Suppressor macrophage treated with lipopolysaccharide for 4 hours (primary cell): ENCODE data around the gene MORC2.

Experiments
- DNase-seq: peaks from one replicate; pipeline ENCODE4 v3.0.0-alpha.2; 2020

Gene MORC2

DNA sequence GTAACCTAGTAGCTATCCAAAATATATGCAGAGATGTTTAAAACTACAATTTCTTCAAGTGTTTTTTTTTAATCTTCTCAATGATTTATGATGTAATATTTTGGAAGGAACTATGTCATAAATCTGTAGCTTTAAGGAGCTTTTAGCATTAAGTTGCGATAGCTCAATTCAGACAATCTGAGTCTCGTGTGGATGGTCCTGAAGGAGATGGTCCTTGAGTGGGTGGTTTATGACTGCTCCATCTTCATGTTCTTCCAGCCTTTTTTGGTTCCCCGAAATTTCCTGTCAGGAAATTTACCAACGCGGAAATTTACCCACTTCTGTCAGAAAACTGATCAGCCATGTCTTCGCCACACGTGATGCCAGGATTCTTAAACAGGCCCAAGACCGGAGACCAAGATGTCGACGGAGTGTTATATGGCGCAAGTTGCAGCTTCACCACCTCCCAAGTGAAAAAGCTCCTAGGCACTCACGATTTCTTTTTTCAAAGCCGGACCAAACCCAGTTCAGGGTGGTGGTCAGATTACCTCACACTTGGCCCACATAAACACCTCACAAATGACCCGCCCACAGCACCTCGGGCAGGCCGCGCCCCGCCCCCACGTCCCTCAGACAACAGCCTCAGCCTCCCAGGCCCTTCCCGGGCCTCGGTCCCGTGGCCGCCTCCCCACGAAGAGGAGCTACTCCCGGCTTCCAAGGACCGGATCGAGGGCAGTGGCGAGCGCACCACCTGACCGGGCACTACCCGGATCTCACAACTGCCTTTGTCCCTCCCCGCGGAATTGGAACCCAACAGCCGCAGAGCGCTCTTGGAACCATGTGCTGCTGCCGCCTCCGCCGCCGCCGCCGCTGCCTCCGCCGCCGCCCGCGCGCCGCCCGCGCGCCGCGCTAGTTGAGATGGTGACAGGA lies at the start of gene MORC2:
MORC2 (minus strand) TSS at position 760 of the 909 bp plus-strand sequence. CDS start 885 bp downstream, outside the sequence.
- DNase-seq, result no peak

GRCh38 chr22:31005535-31005934 lies 37.0 kb upstream of the MORC2 start:
- no peak for DNase-seq

DNA sequence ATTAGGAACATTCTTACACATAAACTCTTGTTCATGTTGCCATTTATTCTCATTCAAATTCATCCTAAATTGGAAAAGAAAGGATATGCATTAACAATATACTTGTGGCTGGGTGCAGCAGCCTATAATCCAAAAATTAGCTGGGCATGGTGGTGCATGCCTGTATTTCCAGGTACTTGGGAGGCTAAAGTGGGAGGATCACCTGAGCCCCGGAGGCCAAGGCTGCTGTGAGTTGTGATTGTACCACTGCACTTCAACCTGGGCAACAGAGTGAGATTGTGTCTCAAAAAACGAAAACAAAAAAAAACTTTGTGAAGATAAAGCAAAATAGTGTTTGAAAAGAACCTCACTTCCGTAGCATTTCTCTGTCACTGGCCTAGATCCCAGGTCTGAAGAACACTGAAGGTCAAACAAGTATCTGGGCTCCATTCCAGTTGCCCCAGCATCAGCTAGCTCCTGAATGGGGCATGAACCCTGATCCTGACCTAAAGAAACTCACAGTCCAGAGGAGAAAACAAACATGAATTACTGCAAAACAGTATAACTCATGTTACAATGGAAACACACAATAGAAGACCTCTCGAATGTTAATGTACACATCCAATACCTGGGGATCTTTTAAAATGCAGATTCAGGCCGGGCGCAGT lies 32.7 kb upstream of the MORC2 start:
- no peak for DNase-seq

DNA sequence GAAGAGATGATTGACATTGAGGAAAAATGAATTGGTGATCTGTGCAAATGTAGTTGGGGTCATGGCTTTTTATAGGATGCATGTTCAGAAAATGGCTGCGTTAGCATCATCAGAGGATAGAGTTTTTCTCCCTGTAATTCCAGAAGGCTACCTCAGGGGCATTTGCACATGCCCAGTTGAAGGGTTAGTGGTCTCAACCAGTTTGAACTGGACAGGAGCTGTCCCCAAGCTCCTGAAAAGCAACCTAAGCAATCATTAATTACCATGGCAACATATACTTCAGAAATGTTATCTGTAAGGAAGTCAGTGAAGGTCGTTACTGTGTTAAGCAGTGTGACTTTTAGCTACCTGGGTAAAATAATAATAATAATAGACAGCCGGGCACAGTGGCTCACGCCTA lies 29.8 kb upstream of the MORC2 start:
- DNase-seq, result no peak

DNA sequence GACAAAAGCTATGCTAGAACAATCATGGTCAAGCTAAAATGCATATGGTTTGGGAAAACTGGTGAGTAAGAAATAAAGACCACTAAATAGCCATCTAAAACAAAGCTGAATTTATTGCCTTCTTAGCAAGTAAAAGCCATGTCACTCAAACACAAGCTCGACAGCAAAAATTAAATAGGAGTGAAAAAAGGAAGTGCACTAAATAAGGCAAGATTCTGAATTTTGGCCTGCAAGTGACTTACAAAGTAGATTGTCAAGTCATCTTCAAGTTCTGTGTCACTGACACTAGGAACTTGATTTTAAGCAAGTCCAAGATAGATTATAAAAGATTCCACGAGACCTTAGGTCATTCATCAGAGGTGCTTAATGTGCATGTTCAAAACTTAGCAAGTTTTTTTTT lies 27.9 kb upstream of the MORC2 start:
- peak; percentile 35 for DNase-seq

DNA sequence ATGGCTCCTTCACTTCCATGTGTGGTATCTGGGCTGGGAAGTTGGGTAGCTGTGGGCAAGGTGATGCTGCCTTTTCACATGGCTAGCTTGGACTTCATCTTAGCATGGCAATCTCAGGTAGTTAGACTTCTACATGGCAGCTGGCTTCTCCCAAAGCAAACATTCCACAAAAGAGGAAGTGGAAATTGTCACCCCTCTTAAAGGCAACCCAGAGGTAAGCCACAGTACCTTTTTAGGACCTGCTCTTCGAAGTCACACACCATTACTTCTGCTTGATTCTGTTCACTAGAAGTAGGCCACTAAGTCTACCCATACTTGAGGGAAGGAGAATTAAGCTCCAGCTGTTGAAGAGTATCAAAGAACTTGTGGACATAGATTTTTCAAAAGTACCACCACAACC lies 26.4 kb upstream of the MORC2 start:
- DNase-seq, result no peak

- DNase-seq, result no peak
Measured at GRCh38 chr22:30992565-30992964, 24.0 kb upstream of the MORC2 start.

- no peak for DNase-seq
Measured at GRCh38 chr22:30990690-30991089, 22.1 kb upstream of the MORC2 start.

GRCh38 chr22:30989474-30989873 lies 20.9 kb upstream of the MORC2 start:
- DNase-seq, result peak; percentile 50

GRCh38 chr22:30985561-30986208 lies 17.1 kb upstream of the MORC2 start:
- no peak for DNase-seq

DNA sequence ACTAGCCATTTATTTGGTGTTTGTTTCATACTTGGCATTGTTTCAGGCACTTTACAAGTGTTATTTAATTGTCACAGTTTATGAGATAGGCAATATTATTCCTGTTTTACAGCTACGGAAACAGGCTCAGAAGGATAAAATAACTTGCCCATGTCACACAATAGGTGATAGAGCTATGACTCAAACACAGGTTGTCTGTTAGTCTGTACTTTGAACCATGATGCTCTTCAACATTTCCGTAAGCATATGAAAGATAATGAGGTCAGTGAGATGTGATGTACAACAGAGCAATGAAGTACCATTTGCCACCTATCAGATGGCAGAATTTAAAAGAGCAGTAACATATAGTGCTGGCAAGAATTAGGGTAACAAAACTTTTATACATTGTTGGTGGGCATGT lies 15.7 kb upstream of the MORC2 start:
- no peak for DNase-seq

DNA sequence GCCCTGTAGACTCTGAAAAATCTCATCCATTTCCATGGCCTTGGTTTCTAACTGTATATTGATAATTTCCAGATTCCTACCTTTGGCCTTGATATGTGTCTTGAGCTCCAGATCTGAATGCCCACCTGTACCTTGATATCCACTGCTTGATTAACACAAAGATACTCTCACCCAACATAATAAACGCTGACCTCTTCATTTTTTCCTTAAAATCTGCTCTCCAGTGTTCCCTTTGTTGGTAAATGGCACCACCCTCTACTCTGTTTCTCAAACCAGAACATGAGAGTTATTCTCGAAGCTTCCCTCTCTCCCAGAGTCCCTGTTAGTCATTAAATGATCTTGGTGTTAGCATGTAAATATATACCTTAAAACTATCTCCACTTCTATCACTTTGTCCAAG lies 13.9 kb upstream of the MORC2 start:
- no peak for DNase-seq

DNA sequence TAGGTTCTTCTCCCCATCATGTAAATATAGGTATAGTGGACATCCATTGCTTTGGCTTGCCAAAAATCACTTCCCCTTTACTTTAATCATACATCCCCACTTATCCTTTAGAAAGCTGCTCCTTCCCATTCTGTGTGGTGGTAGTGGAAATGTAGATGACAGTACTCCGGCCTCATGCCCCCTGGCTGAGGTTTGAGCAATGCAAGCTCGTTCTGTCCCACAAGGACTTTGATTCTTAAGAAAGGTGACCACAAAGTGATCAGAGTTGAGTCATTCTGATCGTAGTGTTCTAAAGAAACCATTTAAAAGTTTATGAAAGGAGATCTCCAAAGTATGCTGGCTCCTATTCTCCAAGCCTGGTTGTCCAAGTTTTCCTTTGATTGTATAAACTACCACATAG lies 11.4 kb upstream of the MORC2 start:
- DNase-seq, result no peak

DNA sequence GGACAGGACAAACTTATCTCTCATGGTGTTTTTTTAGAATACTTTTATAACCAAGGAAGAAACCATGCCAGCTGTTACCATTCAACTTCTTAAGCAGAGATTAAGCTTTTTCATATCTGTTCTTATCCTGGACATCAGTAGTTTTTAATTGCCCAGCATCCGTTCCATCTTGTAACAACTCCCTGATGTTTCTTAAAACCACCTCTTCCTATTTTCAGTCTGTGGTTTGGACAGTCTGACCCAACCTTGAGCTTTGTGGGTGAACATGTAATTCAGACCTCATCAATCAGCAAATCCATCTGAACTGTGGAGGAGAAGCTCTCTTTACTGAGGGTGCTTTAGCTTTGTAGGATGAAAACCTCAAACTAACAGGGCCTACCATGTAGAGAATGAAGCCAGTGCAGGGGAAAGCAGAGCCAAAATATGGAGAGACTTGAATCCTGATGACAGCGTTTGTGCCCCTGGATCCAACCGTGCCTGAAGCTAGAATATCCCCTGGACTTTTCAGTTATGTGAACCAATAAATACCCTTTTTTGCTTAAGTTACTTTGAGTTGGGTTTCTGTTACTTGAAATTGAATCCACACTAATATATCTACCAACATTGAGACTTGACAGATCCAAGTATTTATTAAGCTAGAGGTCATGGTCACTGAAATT lies 9.9 kb upstream of the MORC2 start:
- DNase-seq, result no peak

DNA sequence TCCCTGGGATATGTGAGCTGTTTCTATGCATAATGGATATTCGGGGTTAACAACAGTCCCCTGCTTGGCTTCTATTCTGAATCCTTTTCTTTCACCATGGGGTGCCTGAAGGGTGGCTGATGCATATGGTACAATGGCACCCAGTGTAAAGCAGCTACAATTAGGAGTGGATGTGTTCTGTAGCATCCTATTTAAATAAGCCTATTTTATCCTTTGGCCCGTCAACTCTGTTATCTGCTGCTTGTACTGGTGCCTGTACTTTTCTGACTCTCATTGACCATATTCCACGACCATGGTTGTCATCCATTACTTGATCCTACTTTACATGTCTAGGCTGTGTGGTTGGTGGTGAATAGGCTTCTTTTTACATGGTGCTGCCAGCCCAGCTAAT lies 1.8 kb upstream of the MORC2 start:
- DNase-seq, result no peak

- no peak for DNase-seq
Measured at GRCh38 chr22:30969532-30970355, 1.2 kb upstream of the MORC2 start.

GRCh38 chr22:30968924-30969531 lies 454 bp upstream of the MORC2 start, which contains the start of gene TUG1:
TUG1 (plus strand) TSS chr22:30969265.
- DNase-seq, result peak; percentile 98

DNA sequence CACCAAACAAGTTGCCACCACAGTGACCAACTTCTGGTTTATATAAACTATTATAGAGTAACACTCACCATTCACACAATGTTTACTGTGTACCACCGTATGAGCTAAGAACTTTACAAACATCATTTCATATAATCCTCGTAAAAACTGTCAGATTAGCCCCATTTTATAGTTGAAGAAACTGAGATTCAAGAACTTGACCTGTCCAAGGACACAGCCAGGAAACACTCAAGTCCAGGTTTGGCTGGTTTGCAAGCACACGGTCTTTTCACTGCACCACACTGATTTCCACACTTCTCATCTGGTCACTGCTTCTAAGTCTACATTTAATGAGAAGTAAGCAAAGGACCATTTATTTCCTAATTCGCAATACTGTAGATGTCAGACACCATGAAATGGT lies 3.7 kb downstream of the MORC2 start:
- DNase-seq, result no peak

DNA sequence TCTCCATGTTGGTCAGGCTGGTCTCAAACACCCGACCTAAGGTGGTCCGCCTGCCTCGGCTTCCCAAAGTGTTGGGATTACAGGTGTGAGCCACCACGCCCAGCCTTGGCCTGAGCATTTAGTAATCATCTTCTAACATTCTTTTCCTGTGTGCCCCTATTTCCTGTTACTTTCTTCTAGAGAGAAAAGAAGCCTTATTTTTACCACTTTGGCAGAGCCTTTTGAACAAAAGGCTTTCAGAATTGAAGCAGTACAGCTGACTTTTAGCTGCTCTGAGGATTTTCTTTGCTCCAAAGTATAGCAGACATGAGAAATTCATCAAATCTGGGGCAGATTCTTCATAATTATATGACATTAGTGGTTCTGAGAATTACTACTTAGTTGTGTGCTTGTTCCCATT lies 13.4 kb downstream of the MORC2 start:
- no peak for DNase-seq

DNA sequence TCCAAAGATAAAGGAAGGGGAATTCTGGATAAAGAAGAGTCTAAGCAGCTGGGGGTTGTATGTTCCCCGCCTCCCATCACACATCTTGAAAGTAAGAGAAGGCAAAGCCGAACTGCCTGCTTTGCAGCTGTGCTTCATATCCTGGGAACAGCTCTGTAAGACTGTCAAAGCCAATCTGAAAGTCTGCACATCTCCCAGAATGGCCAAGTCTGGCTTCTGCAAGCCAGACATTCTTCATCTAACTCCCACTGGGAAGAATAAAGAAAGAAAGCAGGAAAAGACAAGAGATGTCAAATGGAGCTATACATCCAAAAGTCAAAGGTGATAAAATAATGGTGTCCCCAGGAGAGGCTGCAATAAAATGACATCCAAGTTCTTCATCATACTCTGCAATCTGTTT lies 15.4 kb downstream of the MORC2 start:
- no peak for DNase-seq

GRCh38 chr22:30949934-30950660 lies 18.5 kb downstream of the MORC2 start:
- no peak for DNase-seq
